ENCODE data around the gene SLC8B1. TPM values are rescaled to one million over a fixed set of nuclear protein-coding genes. Genes with fewer than 3 reads are reported as not detected.

The SLC8B1 gene
- total RNA-seq, 1 donor from 2014 or later, result 22.4 TPM

- Mint-ChIP-seq H3K36me3 (ENCODE audit: low read depth) (peaks cover 49% of the 10 kb centered on the region), H3K4me3 (no peak overlapping the region), H3K4me1 (no peaks in the 10 kb centered on the region), H3K27ac (peak overlapping the region; percentile 32), H3K27me3 (no peaks in the 10 kb centered on the region), H3K9me3 (peaks cover 7% of the 10 kb centered on the region)
- intact Hi-C loops (cut with micrococcal nuclease), result no loop called here
- ATAC-seq (ENCODE audit: low read depth) (no peak), DNase-seq (no peak)
- no peak for TF ChIP-seq CTCF (IDR thresholded peaks at IDR 0.05)
- ChIA-PET POLR2A (interaction anchor here (1.0 kb wide), 1 partner anchor 19 kb away, joined by 3 read pairs; no protein-coding TSS in a partner anchor), CTCF (no interaction called here)
These were observed 81.2 kb downstream of the SLC8B1 start for GRCh38 chr12:113253532-113254285.

DNA sequence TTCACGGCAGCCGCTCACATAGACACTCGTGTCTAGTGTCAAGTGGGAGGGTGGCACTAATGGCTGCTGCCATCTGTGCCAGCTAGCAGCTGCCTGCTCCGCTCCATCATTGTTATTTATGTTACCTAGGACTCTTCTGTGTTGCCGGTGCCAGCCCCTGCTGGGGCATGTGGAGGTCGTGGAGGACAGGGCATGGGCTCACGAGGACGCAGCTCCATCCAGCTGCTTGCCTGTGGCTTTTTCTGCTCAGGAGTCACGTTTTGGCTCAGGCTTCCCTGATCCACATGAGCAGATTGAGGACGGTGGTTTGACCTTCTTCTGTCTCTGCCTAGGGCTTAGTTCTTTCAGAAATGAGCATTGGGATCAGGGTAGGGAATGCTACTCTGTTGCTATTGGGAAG is 82.4 kb downstream of the SLC8B1 start:
- Mint-ChIP-seq H3K9me3 (peaks cover 7% of the 10 kb centered on the region), H3K36me3 (ENCODE audit: low read depth) (peaks cover 59% of the 10 kb centered on the region), H3K4me3 (no peak overlapping the region), H3K27ac (no peak overlapping the region), H3K27me3 (no peaks in the 10 kb centered on the region), H3K4me1 (no peaks in the 10 kb centered on the region)
- TF ChIP-seq CTCF (IDR thresholded peaks at IDR 0.05), result no peak
- ChIA-PET CTCF (no interaction called here), POLR2A (interaction anchor here (0.7 to 1.0 kb wide), 2 partner anchors 9 to 17 kb away, joined by 3 to 5 read pairs; no protein-coding TSS in a partner anchor)
- ATAC-seq (ENCODE audit: low read depth), result no peak
- intact Hi-C loops (cut with micrococcal nuclease), result no loop called here
- DNase-seq, result no peak

- H3K4me1 Mint-ChIP-seq, result no peaks in the 10 kb centered on the region
- ChIA-PET CTCF (no interaction called here), POLR2A (interaction anchor here (0.7 kb wide), 1 partner anchor 10 kb away, joined by 5 read pairs; no protein-coding TSS in a partner anchor)
- no peaks in the 10 kb centered on the region for H3K27me3 Mint-ChIP-seq
- H3K4me3 Mint-ChIP-seq, result no peak overlapping the region
- intact Hi-C loops (cut with micrococcal nuclease), result no loop called here
- no peak for ATAC-seq (ENCODE audit: low read depth)
- H3K36me3 Mint-ChIP-seq (ENCODE audit: low read depth), result peaks cover 62% of the 10 kb centered on the region
- no peak for TF ChIP-seq CTCF (IDR thresholded peaks at IDR 0.05)
- peaks cover 7% of the 10 kb centered on the region for H3K9me3 Mint-ChIP-seq
- H3K27ac Mint-ChIP-seq, result no peak overlapping the region
- DNase-seq, result no peak
These were observed 83.4 kb downstream of the SLC8B1 start for GRCh38 chr12:113251404-113252070.

DNA sequence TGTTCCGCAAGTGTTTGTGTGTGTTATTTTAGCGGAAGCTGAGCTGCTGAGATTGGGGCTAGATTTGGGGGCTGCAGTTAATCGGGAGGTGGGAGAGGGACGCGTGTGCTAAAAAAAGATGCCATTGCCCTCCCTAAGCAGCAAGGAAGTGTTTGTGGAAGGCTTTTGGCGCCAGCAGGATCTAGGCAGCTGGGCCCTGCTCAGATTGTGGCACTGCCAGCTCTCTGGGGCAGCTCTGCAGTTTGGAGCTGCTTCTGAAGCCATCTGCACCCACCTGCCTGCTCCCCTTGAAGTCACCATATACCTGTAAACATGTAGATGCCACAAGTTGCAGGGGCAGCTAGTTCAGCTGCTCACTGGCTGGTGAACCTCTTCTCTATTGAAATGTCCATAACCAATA is 84.9 kb downstream of the SLC8B1 start:
- no peak overlapping the region for H3K4me3 Mint-ChIP-seq
- no peak overlapping the region for H3K27ac Mint-ChIP-seq
- intact Hi-C loops (cut with micrococcal nuclease), result no loop called here
- H3K4me1 Mint-ChIP-seq, result no peaks in the 10 kb centered on the region
- ChIA-PET CTCF (no interaction called here), POLR2A (no interaction called here)
- peaks cover 7% of the 10 kb centered on the region for H3K9me3 Mint-ChIP-seq
- H3K36me3 Mint-ChIP-seq (ENCODE audit: low read depth), result peaks cover 72% of the 10 kb centered on the region
- no peaks in the 10 kb centered on the region for H3K27me3 Mint-ChIP-seq
- TF ChIP-seq CTCF (IDR thresholded peaks at IDR 0.05), result no peak
- DNase-seq (no peak), ATAC-seq (ENCODE audit: low read depth) (no peak)

GRCh38 chr12:113249546-113249945 is 85.4 kb downstream of the SLC8B1 start:
- Mint-ChIP-seq H3K36me3 (ENCODE audit: low read depth) (peaks cover 71% of the 10 kb centered on the region), H3K4me1 (no peaks in the 10 kb centered on the region), H3K27me3 (no peaks in the 10 kb centered on the region), H3K27ac (no peak overlapping the region), H3K4me3 (no peak overlapping the region), H3K9me3 (peaks cover 7% of the 10 kb centered on the region)
- ChIA-PET CTCF (no interaction called here), POLR2A (no interaction called here)
- TF ChIP-seq CTCF (IDR thresholded peaks at IDR 0.05), result no peak
- no peak for DNase-seq
- ATAC-seq (ENCODE audit: low read depth), result no peak
- intact Hi-C loops (cut with micrococcal nuclease), result no loop called here

Measured in activated B cell treated with CpG ODN at 0.5 μM for 24 hours (primary cell).